Measurements from ENCODE around the gene ETV3L.
"Not testable (repeated sequence)": the region's sequence is repeated elsewhere in the genome, so short reads cannot be mapped to it uniquely, and the experiment has no call there.

Gene ETV3L

DNA sequence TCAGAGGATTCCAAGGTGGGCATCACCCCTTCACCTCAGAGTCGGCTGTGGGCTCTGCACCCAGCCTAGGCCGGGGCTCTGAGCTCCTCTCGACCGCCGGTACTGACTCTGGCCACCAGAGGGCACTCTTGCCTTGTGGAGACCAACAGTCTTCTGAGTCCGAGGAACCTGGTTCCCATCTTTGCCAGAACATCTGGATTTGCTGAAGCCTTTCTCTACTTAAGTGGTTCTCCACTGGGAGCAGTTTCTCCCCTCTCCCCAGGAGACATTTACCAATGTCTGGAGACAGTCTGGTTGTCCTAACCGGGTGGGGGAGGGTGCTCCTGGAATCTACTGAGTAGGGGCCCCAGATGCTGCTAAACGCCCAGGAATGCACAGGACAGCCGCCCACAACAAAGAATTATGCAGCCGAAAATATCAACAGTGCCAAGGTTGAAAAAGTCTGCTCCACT, 9.4 kb downstream of the ETV3L start:
- Histone ChIP-seq H3K9me3 (ENCODE audit: control insufficient read depth, insufficient read depth, low read length) (no peaks in the 10 kb centered on the region), H3K36me3 (ENCODE audit: insufficient read depth, low read length) (no peaks in the 10 kb centered on the region), H3K9ac (ENCODE audit: low read depth, low read length) (no peak overlapping the region), H3K4me1 (ENCODE audit: insufficient read depth, low read length) (peaks cover 10% of the 10 kb centered on the region)

DNA sequence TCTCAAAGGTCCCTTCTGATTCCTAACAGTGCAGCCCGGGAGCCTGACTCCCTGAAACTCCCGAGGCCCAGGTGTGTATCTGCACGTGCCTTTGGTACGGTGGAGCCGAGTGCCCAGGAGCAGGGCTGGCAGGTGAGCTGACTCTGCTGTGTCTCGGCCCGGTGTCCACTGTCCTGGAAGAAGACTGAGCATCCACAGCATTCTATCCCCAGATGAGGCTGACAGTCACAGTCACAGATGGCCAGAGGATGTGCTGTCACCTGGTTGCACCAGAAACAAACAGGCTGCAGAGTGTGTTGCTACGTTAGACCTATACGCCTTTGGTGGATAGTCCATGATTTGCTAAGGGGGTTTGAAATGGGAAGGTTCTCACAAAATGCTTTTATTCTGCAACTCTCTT, 9.8 kb downstream of the ETV3L start:
- no peaks in the 10 kb centered on the region for H3K36me3 ChIP-seq (ENCODE audit: insufficient read depth, low read length)
- peaks cover 10% of the 10 kb centered on the region for H3K4me1 ChIP-seq (ENCODE audit: insufficient read depth, low read length)
- H3K9ac ChIP-seq (ENCODE audit: low read depth, low read length): no peak overlapping the region
- no peaks in the 10 kb centered on the region for H3K9me3 ChIP-seq (ENCODE audit: control insufficient read depth, insufficient read depth, low read length)

GRCh38 chr1:157088607-157089006, 11.0 kb downstream of the ETV3L start:
- Histone ChIP-seq H3K9ac (ENCODE audit: low read depth, low read length) (no peak overlapping the region), H3K4me1 (ENCODE audit: insufficient read depth, low read length) (peaks cover 5% of the 10 kb centered on the region), H3K9me3 (ENCODE audit: control insufficient read depth, insufficient read depth, low read length) (no peaks in the 10 kb centered on the region), H3K36me3 (ENCODE audit: insufficient read depth, low read length) (no peaks in the 10 kb centered on the region)

DNA sequence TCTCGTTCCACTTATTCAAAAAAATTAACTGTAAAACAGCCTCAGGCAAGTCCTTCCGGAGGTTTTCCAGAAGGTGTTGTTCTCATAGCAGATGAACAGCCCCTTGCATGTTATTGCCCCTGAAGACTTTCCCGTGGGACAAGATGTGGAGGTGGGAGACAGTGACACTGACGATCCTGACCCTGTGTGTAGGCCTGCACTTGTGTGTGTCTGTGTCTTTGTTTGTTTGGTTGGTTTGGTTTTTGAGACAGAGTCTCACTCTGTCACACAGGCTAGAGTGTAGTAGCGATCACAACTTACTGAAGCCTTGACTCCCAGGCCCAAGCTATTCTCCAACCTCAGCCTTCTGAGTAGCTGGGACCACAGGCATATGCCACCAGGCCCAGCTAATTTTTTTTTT, 12.6 kb downstream of the ETV3L start:
- Histone ChIP-seq H3K9me3 (ENCODE audit: control insufficient read depth, insufficient read depth, low read length) (no peaks in the 10 kb centered on the region), H3K4me1 (ENCODE audit: insufficient read depth, low read length) (peaks cover 5% of the 10 kb centered on the region), H3K36me3 (ENCODE audit: insufficient read depth, low read length) (no peaks in the 10 kb centered on the region), H3K9ac (ENCODE audit: low read depth, low read length) (no peak overlapping the region)

- Histone ChIP-seq H3K9me3 (ENCODE audit: control insufficient read depth, insufficient read depth, low read length) (no peaks in the 10 kb centered on the region), H3K4me1 (ENCODE audit: insufficient read depth, low read length) (peaks cover 11% of the 10 kb centered on the region), H3K9ac (ENCODE audit: low read depth, low read length) (no peak overlapping the region), H3K36me3 (ENCODE audit: insufficient read depth, low read length) (no peaks in the 10 kb centered on the region)
Observed at GRCh38 chr1:157086299-157086698, 13.3 kb downstream of the ETV3L start.

- Histone ChIP-seq H3K36me3 (ENCODE audit: insufficient read depth, low read length) (no peaks in the 10 kb centered on the region), H3K9ac (ENCODE audit: low read depth, low read length) (no peak overlapping the region), H3K9me3 (ENCODE audit: control insufficient read depth, insufficient read depth, low read length) (no peaks in the 10 kb centered on the region), H3K4me1 (ENCODE audit: insufficient read depth, low read length) (peaks cover 8% of the 10 kb centered on the region)
Observed at GRCh38 chr1:157085421-157085820, 14.2 kb downstream of the ETV3L start.

DNA sequence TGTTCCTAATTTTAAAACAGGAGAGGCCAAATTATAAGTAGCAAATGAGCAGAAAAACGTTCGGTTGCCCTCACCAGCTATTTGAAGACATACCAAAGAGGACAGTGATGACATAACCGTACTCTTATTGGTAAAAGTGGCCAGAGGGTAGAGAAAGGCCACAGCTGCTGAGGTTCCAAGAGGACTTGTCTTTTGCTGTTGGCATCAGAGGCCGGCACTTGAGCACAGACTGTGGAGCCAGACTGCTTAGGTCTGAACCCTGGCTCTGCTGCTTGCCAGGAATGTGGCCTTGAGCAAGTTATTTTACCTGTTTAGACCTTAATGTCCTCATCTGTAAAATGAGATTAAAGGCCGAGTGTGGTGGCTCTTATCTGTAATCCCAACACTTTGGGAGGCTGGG, 14.9 kb downstream of the ETV3L start:
- Histone ChIP-seq H3K9ac (ENCODE audit: low read depth, low read length) (no peak overlapping the region), H3K36me3 (ENCODE audit: insufficient read depth, low read length) (no peaks in the 10 kb centered on the region), H3K9me3 (ENCODE audit: control insufficient read depth, insufficient read depth, low read length) (no peaks in the 10 kb centered on the region), H3K4me1 (ENCODE audit: insufficient read depth, low read length) (peaks cover 6% of the 10 kb centered on the region)

DNA sequence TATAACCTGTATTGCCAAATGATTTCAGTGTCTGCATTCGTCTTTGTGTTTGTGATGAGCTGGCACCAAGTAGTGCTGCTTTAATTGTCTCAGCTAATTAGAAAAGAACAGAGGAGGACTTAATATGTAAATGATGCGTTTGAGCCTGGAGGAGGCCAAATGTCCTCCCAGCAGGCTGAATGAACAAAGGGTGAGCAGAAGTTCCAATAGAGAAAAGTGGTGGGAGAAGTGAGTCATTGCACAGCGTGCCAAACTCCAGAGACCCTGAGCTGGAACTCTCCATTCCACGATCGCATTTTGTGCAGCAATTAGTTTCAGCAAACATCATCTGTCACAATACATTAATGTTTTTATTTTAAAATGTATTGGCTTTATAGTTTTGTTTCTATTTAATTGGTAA, 17.9 kb downstream of the ETV3L start:
- Histone ChIP-seq H3K9ac (ENCODE audit: low read depth, low read length) (no peak overlapping the region), H3K36me3 (ENCODE audit: insufficient read depth, low read length) (no peaks in the 10 kb centered on the region), H3K9me3 (ENCODE audit: control insufficient read depth, insufficient read depth, low read length) (no peaks in the 10 kb centered on the region), H3K4me1 (ENCODE audit: insufficient read depth, low read length) (peaks cover 6% of the 10 kb centered on the region)

GRCh38 chr1:157080714-157081113, 18.9 kb downstream of the ETV3L start:
- H3K36me3 ChIP-seq (ENCODE audit: insufficient read depth, low read length): no peaks in the 10 kb centered on the region
- H3K9ac ChIP-seq (ENCODE audit: low read depth, low read length): no peak overlapping the region
- peaks cover 6% of the 10 kb centered on the region for H3K4me1 ChIP-seq (ENCODE audit: insufficient read depth, low read length)

DNA sequence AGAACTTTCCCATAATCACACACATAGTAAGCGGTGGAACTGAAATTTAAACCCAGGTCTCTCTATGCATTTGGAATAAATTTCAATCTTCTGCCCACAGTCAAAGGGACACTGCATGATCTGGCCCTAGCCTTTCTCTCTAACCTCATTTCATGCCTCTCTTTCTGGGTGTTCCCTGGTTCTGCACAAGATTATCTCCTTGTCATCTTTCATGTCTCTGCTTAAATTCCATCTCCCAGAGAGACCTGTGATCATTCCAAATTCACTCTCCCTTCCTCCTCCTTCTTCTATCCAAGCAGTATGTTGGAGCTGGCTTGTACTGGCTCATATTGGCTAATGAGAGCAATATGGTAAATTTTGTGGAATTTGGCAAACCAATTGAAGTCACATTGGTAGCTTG, 22.2 kb downstream of the ETV3L start:
- Histone ChIP-seq H3K4me1 (ENCODE audit: insufficient read depth, low read length) (peaks cover 6% of the 10 kb centered on the region), H3K9me3 (ENCODE audit: control insufficient read depth, insufficient read depth, low read length) (no peaks in the 10 kb centered on the region), H3K36me3 (ENCODE audit: insufficient read depth, low read length) (no peaks in the 10 kb centered on the region), H3K9ac (ENCODE audit: low read depth, low read length) (no peak overlapping the region)

More at GRCh38 chr1:157080714-157081113, 18.9 kb downstream of the ETV3L start:
- no peaks in the 10 kb centered on the region for H3K9me3 ChIP-seq (ENCODE audit: control insufficient read depth, insufficient read depth, low read length)

DNA sequence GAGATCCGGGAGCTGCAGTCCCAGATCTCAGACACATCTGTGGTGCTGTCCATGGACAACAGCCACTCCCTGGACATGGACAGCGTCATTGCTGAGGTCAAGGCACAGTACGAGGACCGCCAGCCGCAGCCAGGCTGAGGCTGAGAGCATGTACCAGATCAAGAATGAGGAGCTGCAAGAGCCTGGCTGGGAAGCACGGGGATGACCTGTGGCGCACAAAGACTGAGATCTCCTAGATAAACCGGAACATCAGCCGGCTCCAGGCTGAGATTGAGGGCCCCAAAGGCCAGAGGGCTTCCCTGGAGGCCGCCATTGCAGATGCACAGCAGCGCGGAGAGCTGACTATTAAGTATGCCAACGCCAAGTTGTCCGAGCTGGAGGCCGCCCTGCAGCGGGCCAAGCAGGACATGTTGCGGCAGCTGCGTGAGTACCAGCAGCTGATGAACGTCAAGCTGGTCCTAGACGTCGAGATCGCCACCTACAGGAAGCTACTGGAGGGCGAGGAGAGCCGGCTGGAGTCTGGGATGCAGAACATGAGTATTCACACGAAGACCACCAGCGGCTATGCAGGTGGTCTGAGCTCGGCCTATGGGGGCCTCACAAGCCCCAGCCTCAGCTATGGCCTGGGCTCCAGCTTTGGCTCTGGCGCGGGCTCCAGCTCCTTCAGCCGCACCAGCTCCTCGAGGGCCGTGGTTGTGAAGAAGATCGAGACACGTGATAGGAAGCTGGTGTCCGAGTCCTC, 25.5 kb downstream of the ETV3L start:
- Histone ChIP-seq H3K36me3 (ENCODE audit: insufficient read depth, low read length) (no peaks in the 10 kb centered on the region), H3K9ac (ENCODE audit: low read depth, low read length) (no peak overlapping the region), H3K9me3 (ENCODE audit: control insufficient read depth, insufficient read depth, low read length) (no peaks in the 10 kb centered on the region), H3K4me1 (ENCODE audit: insufficient read depth, low read length) (no peaks in the 10 kb centered on the region; the same call in 1 of the 2 replicates)

- no peaks in the 10 kb centered on the region for H3K36me3 ChIP-seq (ENCODE audit: insufficient read depth, low read length)
- H3K4me1 ChIP-seq (ENCODE audit: insufficient read depth, low read length): no peaks in the 10 kb centered on the region; the same call in 1 of the 2 replicates
- H3K9ac ChIP-seq (ENCODE audit: low read depth, low read length): no peak overlapping the region
- H3K9me3 ChIP-seq (ENCODE audit: control insufficient read depth, insufficient read depth, low read length): no peaks in the 10 kb centered on the region
Observed at GRCh38 chr1:157069601-157070000, 30.0 kb downstream of the ETV3L start.

- not testable (repeated sequence) for H3K4me1 ChIP-seq (ENCODE audit: insufficient read depth, low read length); H3K36me3 ChIP-seq (ENCODE audit: insufficient read depth, low read length); H3K9me3 ChIP-seq (ENCODE audit: control insufficient read depth, insufficient read depth, low read length); H3K9ac ChIP-seq (ENCODE audit: low read depth, low read length)
Observed at GRCh38 chr1:157059241-157059640, 40.4 kb downstream of the ETV3L start.

DNA sequence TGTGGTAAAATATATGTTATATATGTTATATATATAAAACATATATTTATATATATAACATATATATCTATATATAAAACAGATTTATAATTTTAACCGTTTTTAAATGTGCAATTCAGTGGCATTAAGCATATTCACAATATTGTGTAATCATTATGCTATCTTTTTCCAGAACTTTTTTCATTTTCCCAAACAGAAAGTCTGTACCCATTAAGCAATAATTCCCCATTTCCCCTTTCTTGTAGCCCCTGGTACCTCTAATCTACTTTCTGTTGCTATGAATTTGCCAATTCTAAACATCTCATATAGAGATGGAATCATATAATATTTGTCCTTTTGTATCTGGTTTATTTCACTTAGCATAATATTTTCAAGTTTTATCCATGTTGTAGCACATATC, 43.3 kb downstream of the ETV3L start:
- Histone ChIP-seq H3K9ac (ENCODE audit: low read depth, low read length) (no peak overlapping the region), H3K4me1 (ENCODE audit: insufficient read depth, low read length) (no peaks in the 10 kb centered on the region), H3K9me3 (ENCODE audit: control insufficient read depth, insufficient read depth, low read length) (peaks cover 3% of the 10 kb centered on the region; the same call in 1 of the 2 replicates), H3K36me3 (ENCODE audit: insufficient read depth, low read length) (no peaks in the 10 kb centered on the region)

GRCh38 chr1:157055729-157056128, 43.9 kb downstream of the ETV3L start:
- H3K36me3 ChIP-seq (ENCODE audit: insufficient read depth, low read length); H3K9me3 ChIP-seq (ENCODE audit: control insufficient read depth, insufficient read depth, low read length); H3K9ac ChIP-seq (ENCODE audit: low read depth, low read length); H3K4me1 ChIP-seq (ENCODE audit: insufficient read depth, low read length): not testable (repeated sequence)
